ENCODE results near the gene CRYBB3. TPM values are rescaled to one million over a fixed set of nuclear protein-coding genes. Genes with fewer than 3 reads are reported as not detected.
"Not testable (repeated sequence)": the region's sequence is repeated elsewhere in the genome, so short reads cannot be mapped to it uniquely, and the experiment has no call there.

Gene CRYBB3
- total and polyA plus RNA-seq, 2 of the 13 experiments (the other 11 are each of a cell fraction or from before 2014, with no cell fraction given): 0.18 to 0.28 TPM

- TF ChIP-seq ZFP36L2 (CRISPR knock-in tag; IDR thresholded peaks at IDR 0.05): no peak
- TF ChIP-seq XRCC5 (optimal IDR thresholded peaks at IDR 0.05; ENCODE audit: low read length): peak; percentile 59
- TF ChIP-seq KDM2A (CRISPR knock-in tag; IDR thresholded peaks at IDR 0.05; ENCODE audit: borderline replicate concordance, low read depth): peak; percentile 39; the same call in 1 of the 2 replicates
- peak; percentile 27; the same call in 1 of the 2 replicates for TF ChIP-seq ARID3A (IDR thresholded peaks at IDR 0.05; ENCODE audit: low read depth, low read length)
- TF ChIP-seq SMC3 (IDR thresholded peaks at IDR 0.05; ENCODE audit: low read length): peak; percentile 57
- 0 out of 2 replicates have a peak, but pooled peaks have one; percentile 13 for TF ChIP-seq RXRA (CRISPR knock-in tag; IDR thresholded peaks at IDR 0.05)
- no peak for TF ChIP-seq POGK (CRISPR knock-in tag; conservative IDR thresholded peaks at IDR 0.05)
These were observed 2.7 kb downstream of the CRYBB3 start (continued) for GRCh38 chr22:25202290-25202921.

GRCh38 chr22:25203082-25203481 is 3.4 kb downstream of the CRYBB3 start:
- Histone ChIP-seq H4K20me1 (ENCODE audit: insufficient read depth, low read length) (no peaks in the 10 kb centered on the region), H3K4me2 (ENCODE audit: low read depth, low read length) (no peak overlapping the region), H3K9me3 (ENCODE audit: low read length) (no peaks in the 10 kb centered on the region), H3K27ac (ENCODE audit: extremely low read length, insufficient read depth, low read length) (no peak overlapping the region), H3K36me3 (replicated peaks in 1 of 2; ENCODE audit: control insufficient read depth in 1 of 2, insufficient read depth in 2 of 2, low read length in 2 of 2) (peaks cover 0 to 1% of the 10 kb centered on the region in 2 experiments; a peak in 1 of 5 replicates), H3K4me1 (ENCODE audit: insufficient read depth, low read length) (peaks cover 4% of the 10 kb centered on the region), H3K9ac (ENCODE audit: insufficient read depth, low read depth, low read length) (no peak overlapping the region), H3K79me2 (ENCODE audit: insufficient read depth, low read length) (no peaks in the 10 kb centered on the region), H2AFZ (ENCODE audit: low read length) (no peak overlapping the region), H3K4me3 (replicated peaks in 1 of 3; ENCODE audit: insufficient read depth in 1 of 3, low read depth in 2 of 3, low read length in 3 of 3) (no peak overlapping the region), H3K27me3 (ENCODE audit: control insufficient read depth in 1 of 2, insufficient read depth in 2 of 2, low read length in 2 of 2) (no peaks in the 10 kb centered on the region)
- BruUV-seq (replicated peaks): no TSS peak
- POLR2A ChIA-PET: no interaction called here
- 99% methylated on average over 4 of the region's 4 CpGs for WGBS (ENCODE audit: low lambda C conversion rate)
- in situ Hi-C loops (cut with HindIII; ENCODE audit: extremely low pct_ligation_motif_present, low pct_unique_long_range_greater_than_20kb) (no loop called here), intact Hi-C loops (cut with micrococcal nuclease; ENCODE audit: unreplicated experiment) (no loop called here)
- DNase-seq (ENCODE audit: low spot score) (no peak), FAIRE-seq (no peak), ATAC-seq (no peak)
- TF ChIP-seq ZNF503 (CRISPR knock-in tag; IDR thresholded peaks at IDR 0.05) (no peak), ZNF629 (CRISPR knock-in tag; conservative IDR thresholded peaks at IDR 0.05) (peak; percentile 55; the same call in 1 of the 2 replicates)
- CTCF ChIA-PET (ENCODE audit: low intra/inter-chr PET ratio, low total read pairs): interaction anchor here (1.3 kb wide), 1 partner anchor 122 kb away, joined by 4 read pairs; no protein-coding TSS in a partner anchor

- H4K20me1 ChIP-seq (ENCODE audit: insufficient read depth, low read length); BruUV-seq (replicated peaks); POLR2A ChIA-PET; H3K36me3 ChIP-seq (replicated peaks in 1 of 2; ENCODE audit: control insufficient read depth in 1 of 2, insufficient read depth in 2 of 2, low read length in 2 of 2); H2AFZ ChIP-seq (ENCODE audit: low read length); intact Hi-C loops (cut with micrococcal nuclease; ENCODE audit: unreplicated experiment); H3K9ac ChIP-seq (ENCODE audit: insufficient read depth, low read depth, low read length); H3K27ac ChIP-seq (ENCODE audit: extremely low read length, insufficient read depth, low read length); H3K4me3 ChIP-seq (replicated peaks in 1 of 3; ENCODE audit: insufficient read depth in 1 of 3, low read depth in 2 of 3, low read length in 3 of 3); CTCF ChIA-PET (ENCODE audit: low intra/inter-chr PET ratio, low total read pairs); FAIRE-seq; H3K27me3 ChIP-seq (ENCODE audit: control insufficient read depth in 1 of 2, insufficient read depth in 2 of 2, low read length in 2 of 2); ATAC-seq; DNase-seq (ENCODE audit: low spot score); in situ Hi-C loops (cut with HindIII; ENCODE audit: extremely low pct_ligation_motif_present, low pct_unique_long_range_greater_than_20kb); H3K79me2 ChIP-seq (ENCODE audit: insufficient read depth, low read length); H3K9me3 ChIP-seq (ENCODE audit: low read length); H3K4me2 ChIP-seq (ENCODE audit: low read depth, low read length): not testable (repeated sequence)
- peaks cover 15% of the 10 kb centered on the region for H3K4me1 ChIP-seq (ENCODE audit: insufficient read depth, low read length)
- WGBS (ENCODE audit: low lambda C conversion rate): 96% methylated on average over 7 of the region's 7 CpGs
These were observed 4.9 kb downstream of the CRYBB3 start for GRCh38 chr22:25204547-25204946.

Data from HepG2 (cell line).